Measurements from ENCODE around the gene SNTG2.

- TF ChIP-seq CTCF (IDR thresholded peaks at IDR 0.05) (no peak), ZFX (IDR thresholded peaks at IDR 0.05; ENCODE audit: borderline replicate concordance) (no peak)
These were observed 23.9 kb downstream of the SNTG2 start for GRCh38 chr2:974502-974901.

All from 22Rv1 (cell line).